RWPE2 (cell line): ENCODE results near the gene MSI2.

ENCODE experiments used
- ATAC-seq: fragments of 200-7000 bp; cut with Tn5 transposase; 3 replicates; pipeline ENCODE4 v1.9.1; 2021; ENCODE audit warnings: low read depth
- DNase-seq: peaks from one replicate; pipeline ENCODE4 v3.0.0-alpha.2; 2020; ENCODE audit warnings: low spot score
- H3K27ac ChIP-seq: fragments of 450-650 bp; 2 replicates; pipeline ENCODE4 v1.5.1; 2017; ENCODE audit warnings: mild to moderate bottlenecking; ENCODE audit not compliant: poor library complexity, severe bottlenecking
- H3K27me3 ChIP-seq: fragments of 250-450 bp; sonication (Bioruptor Pico); 2 replicates; pipeline ENCODE4 v1.5.1; 2021; ENCODE audit warnings: mild to moderate bottlenecking, moderate library complexity; ENCODE audit not compliant: insufficient read depth, poor library complexity, severe bottlenecking
- H3K36me3 ChIP-seq: fragments of 250-450 bp; sonication (Bioruptor Pico); 2 replicates; pipeline ENCODE4 v1.5.1; 2020; ENCODE audit warnings: low read depth, mild to moderate bottlenecking, moderate library complexity
- H3K4me1 ChIP-seq: fragments of 250-450 bp; sonication (Bioruptor Pico); 2 replicates; pipeline ENCODE4 v1.5.1; 2021; ENCODE audit warnings: mild to moderate bottlenecking, moderate library complexity; ENCODE audit not compliant: insufficient read depth, poor library complexity, severe bottlenecking
- H3K4me3 ChIP-seq: fragments of 250-450 bp; sonication (Bioruptor Pico); 2 replicates; pipeline ENCODE4 v1.5.1; 2021; ENCODE audit warnings: mild to moderate bottlenecking, moderate library complexity; ENCODE audit not compliant: severe bottlenecking
- H3K9me3 ChIP-seq: fragments of 250-450 bp; sonication (Bioruptor Pico); 2 replicates; pipeline ENCODE4 v1.5.1; 2021; ENCODE audit warnings: mild to moderate bottlenecking, moderate library complexity; ENCODE audit not compliant: severe bottlenecking
- TF ChIP-seq, protein P1 (sequence below): fragments of 450-650 bp; IDR thresholded peaks from one replicate; pipeline ENCODE4 v1.5.1; 2017; ENCODE audit warnings: mild to moderate bottlenecking, moderate library complexity; ENCODE audit not compliant: poor library complexity, severe bottlenecking

The MSI2 gene

GRCh38 chr17:57651996-57652395, 395.7 kb downstream of the MSI2 start:
- no peak overlapping the region for H3K27ac ChIP-seq

GRCh38 chr17:57652811-57653210, 396.5 kb downstream of the MSI2 start:
- TF ChIP-seq, protein P1, sequence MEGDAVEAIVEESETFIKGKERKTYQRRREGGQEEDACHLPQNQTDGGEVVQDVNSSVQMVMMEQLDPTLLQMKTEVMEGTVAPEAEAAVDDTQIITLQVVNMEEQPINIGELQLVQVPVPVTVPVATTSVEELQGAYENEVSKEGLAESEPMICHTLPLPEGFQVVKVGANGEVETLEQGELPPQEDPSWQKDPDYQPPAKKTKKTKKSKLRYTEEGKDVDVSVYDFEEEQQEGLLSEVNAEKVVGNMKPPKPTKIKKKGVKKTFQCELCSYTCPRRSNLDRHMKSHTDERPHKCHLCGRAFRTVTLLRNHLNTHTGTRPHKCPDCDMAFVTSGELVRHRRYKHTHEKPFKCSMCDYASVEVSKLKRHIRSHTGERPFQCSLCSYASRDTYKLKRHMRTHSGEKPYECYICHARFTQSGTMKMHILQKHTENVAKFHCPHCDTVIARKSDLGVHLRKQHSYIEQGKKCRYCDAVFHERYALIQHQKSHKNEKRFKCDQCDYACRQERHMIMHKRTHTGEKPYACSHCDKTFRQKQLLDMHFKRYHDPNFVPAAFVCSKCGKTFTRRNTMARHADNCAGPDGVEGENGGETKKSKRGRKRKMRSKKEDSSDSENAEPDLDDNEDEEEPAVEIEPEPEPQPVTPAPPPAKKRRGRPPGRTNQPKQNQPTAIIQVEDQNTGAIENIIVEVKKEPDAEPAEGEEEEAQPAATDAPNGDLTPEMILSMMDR: no peak
- no peak overlapping the region for H3K4me3 ChIP-seq
- no peaks in the 10 kb centered on the region for H3K27me3 ChIP-seq
- no peaks in the 10 kb centered on the region for H3K36me3 ChIP-seq
- DNase-seq (no peak), ATAC-seq (no peak)
- peaks cover 5% of the 10 kb centered on the region for H3K4me1 ChIP-seq
- no peaks in the 10 kb centered on the region for H3K9me3 ChIP-seq
- no peak overlapping the region for H3K27ac ChIP-seq

More at GRCh38 chr17:57651996-57652395, 395.7 kb downstream of the MSI2 start:
- no peak for ATAC-seq
- Histone ChIP-seq H3K4me1 (peaks cover 5% of the 10 kb centered on the region), H3K9me3 (no peaks in the 10 kb centered on the region), H3K4me3 (no peak overlapping the region), H3K36me3 (no peaks in the 10 kb centered on the region), H3K27me3 (no peaks in the 10 kb centered on the region)
- TF ChIP-seq, protein P1: no peak
- DNase-seq: no peak

- ATAC-seq (no peak), DNase-seq (no peak)
- Histone ChIP-seq H3K9me3 (no peaks in the 10 kb centered on the region), H3K4me3 (no peak overlapping the region), H3K36me3 (no peaks in the 10 kb centered on the region), H3K27me3 (no peaks in the 10 kb centered on the region), H3K4me1 (peaks cover 5% of the 10 kb centered on the region), H3K27ac (no peak overlapping the region)
- TF ChIP-seq, protein P1: no peak
Measured at GRCh38 chr17:57653279-57653678, 397.0 kb downstream of the MSI2 start.

DNA sequence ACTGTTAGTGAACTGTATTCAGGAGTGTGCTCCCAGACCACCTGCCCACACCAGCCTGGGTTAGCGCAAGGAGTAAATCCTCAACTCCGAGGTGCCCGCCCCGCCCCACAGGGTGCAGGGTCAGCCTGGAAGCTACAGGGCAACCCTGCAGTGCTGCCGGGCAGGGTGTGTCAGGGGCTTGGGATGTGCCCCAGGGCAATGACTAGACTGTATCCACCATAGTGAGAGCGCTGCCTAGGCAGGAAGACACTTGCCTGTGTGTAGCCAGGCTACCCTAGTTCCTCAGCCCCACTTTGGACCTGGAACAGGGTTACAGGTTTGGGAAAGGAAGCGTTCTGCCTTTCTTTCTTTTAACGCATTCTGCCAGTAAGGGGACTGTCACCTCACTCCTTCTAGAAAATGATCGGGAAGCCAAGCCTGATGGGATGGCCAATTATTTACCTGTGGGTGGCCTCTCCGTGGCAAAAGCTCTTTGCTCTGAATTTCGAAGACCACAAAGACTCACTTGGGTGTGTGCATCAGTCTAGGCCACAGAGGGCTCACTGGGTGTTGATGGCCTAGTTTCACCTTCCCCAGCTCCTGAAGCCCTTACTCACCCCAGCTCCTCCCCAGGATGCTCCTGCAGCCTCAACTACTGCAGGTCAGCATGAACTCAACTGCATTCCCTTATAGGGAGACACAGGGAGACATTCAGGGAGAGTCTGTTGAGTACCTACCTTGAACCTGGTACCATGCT, 397.9 kb downstream of the MSI2 start:
- Histone ChIP-seq H3K27me3 (no peaks in the 10 kb centered on the region), H3K4me3 (no peak overlapping the region), H3K27ac (no peak overlapping the region), H3K4me1 (peaks cover 5% of the 10 kb centered on the region), H3K36me3 (no peaks in the 10 kb centered on the region), H3K9me3 (no peaks in the 10 kb centered on the region)
- ATAC-seq (peak; percentile 49; the same call in 1 of the 3 replicates), DNase-seq (no peak)
- TF ChIP-seq, protein P1: no peak

DNA sequence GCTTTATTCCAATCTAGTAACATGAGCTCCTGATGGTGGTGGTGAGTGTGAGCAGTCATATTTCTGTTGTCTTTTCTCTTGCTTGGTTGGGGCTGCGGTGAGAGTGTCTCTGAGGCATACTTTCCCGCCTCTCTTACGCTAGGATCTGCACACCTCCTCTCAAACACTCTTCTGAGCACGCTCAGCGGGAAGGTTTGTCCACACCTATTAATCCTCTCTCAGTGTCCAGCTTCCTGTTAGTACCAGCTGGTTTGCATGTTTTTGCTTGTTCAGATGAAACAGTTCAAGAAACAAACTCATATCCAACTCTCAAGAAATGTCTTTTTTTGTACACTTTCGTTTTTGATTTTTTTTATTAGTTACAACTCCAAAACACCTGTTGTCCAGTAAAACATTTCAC, 399.2 kb downstream of the MSI2 start:
- no peaks in the 10 kb centered on the region for H3K9me3 ChIP-seq
- no peak for DNase-seq
- H3K27me3 ChIP-seq: no peaks in the 10 kb centered on the region
- H3K4me1 ChIP-seq: peaks cover 5% of the 10 kb centered on the region
- 0 out of 3 replicates have a peak, but pooled peaks have one; percentile 38 for ATAC-seq
- TF ChIP-seq, protein P1: no peak
- H3K27ac ChIP-seq: no peak overlapping the region
- no peak overlapping the region for H3K4me3 ChIP-seq
- no peaks in the 10 kb centered on the region for H3K36me3 ChIP-seq
